ENCODE results near the gene ESRRG. TPM values are rescaled to one million over a fixed set of nuclear protein-coding genes. Genes with fewer than 3 reads are reported as not detected.

The ESRRG gene
- total RNA-seq, 2 donors from 2014 or later = 4.1 to 16.2 TPM

DNA sequence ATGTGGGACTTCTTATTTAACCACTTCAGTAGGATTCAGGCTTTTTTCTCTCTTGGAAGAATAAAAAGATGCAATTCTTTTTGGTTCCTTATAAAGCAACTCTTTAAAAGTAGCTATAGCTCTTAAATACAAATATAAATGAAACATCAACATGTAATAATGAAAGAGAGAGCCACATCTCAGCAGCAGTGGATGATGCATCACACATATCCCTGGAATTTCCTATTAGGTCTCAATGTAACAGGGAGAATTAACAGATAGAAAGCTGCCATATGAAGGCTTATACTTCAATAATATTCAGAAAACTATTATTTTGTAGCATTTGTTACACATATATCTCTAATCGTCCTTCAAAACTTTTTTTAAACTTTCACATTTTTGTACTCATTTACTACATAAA, 181.0 kb downstream of the ESRRG start:
- 88% methylated on average over 1 of the region's 1 CpG for WGBS
- DNase-seq (ENCODE audit: low spot score) = no peak
- H3K27ac ChIP-seq = no peak overlapping the region
- H3K36me3 ChIP-seq = no peaks in the 10 kb centered on the region
- intact Hi-C loops (cut with DNase I) = no loop called here
- no peaks in the 10 kb centered on the region for H3K9me3 ChIP-seq
- no peaks in the 10 kb centered on the region for H3K4me1 ChIP-seq (replicated peaks)
- no peak overlapping the region for H3K4me3 ChIP-seq
- no peak for TF ChIP-seq POLR2AphosphoS5 (IDR thresholded peaks at IDR 0.05)
- TF ChIP-seq, protein P1, sequence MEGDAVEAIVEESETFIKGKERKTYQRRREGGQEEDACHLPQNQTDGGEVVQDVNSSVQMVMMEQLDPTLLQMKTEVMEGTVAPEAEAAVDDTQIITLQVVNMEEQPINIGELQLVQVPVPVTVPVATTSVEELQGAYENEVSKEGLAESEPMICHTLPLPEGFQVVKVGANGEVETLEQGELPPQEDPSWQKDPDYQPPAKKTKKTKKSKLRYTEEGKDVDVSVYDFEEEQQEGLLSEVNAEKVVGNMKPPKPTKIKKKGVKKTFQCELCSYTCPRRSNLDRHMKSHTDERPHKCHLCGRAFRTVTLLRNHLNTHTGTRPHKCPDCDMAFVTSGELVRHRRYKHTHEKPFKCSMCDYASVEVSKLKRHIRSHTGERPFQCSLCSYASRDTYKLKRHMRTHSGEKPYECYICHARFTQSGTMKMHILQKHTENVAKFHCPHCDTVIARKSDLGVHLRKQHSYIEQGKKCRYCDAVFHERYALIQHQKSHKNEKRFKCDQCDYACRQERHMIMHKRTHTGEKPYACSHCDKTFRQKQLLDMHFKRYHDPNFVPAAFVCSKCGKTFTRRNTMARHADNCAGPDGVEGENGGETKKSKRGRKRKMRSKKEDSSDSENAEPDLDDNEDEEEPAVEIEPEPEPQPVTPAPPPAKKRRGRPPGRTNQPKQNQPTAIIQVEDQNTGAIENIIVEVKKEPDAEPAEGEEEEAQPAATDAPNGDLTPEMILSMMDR (IDR thresholded peaks at IDR 0.05) = no peak
- TF ChIP-seq POLR2A (IDR thresholded peaks at IDR 0.05) = no peak
- no peaks in the 10 kb centered on the region for H3K27me3 ChIP-seq (replicated peaks; ENCODE audit: insufficient read depth)

DNA sequence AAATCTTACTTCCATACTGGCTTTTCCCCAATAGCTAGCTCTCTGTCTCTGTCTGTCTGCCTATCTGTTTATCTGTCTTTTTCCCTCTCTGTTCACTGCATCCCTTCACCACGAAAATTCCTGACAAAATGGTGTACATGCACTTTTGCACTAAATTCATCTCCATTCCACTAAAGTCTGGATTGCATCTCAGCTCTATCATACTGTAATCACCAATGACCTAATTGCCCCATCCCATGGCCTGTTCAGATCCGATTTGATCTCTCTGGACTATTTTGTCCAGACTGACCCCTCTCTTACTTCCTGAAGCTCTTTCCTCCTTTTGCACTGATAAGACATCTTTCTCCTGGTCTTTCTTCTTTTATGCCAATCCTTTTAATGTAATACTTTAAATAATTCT, 187.5 kb downstream of the ESRRG start:
- WGBS = 76% methylated on average over 2 of the region's 2 CpGs
- intact Hi-C loops (cut with DNase I) = no loop called here

DNA sequence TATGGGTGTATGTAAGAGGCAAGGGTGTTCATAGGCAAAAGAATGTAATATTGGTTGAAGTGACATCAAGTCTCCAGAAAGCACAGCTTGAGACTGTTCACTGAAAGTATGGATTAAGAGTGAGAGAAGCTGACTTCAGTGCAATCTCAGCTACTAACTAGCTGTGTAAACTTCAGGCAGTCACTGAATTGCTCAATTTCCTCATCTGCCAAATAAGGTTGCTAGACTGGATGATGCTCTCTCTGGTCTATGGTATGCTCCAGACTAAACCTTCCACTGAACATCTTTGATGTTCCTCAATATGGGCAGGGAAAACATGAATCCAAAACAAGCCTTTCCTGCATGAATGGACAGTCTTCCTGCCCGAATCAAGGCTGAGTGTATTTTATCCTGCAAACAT, 188.2 kb downstream of the ESRRG start:
- no peaks in the 10 kb centered on the region for H3K27me3 ChIP-seq (replicated peaks; ENCODE audit: insufficient read depth)
- DNase-seq (ENCODE audit: low spot score) = no peak
- H3K4me1 ChIP-seq (replicated peaks) = no peaks in the 10 kb centered on the region
- intact Hi-C loops (cut with DNase I) = no loop called here
- no peaks in the 10 kb centered on the region for H3K36me3 ChIP-seq
- no peaks in the 10 kb centered on the region for H3K9me3 ChIP-seq
- TF ChIP-seq POLR2AphosphoS5 (IDR thresholded peaks at IDR 0.05) = no peak
- TF ChIP-seq, protein P1 (IDR thresholded peaks at IDR 0.05) = no peak
- no peak for TF ChIP-seq POLR2A (IDR thresholded peaks at IDR 0.05)
- no peak overlapping the region for H3K4me3 ChIP-seq
- 74% methylated on average over 1 of the region's 1 CpG for WGBS
- no peak overlapping the region for H3K27ac ChIP-seq

More for the DNA sequence above, 187.5 kb downstream of the ESRRG start:
- Histone ChIP-seq H3K27ac (no peak overlapping the region), H3K27me3 (replicated peaks; ENCODE audit: insufficient read depth) (no peaks in the 10 kb centered on the region), H3K9me3 (no peaks in the 10 kb centered on the region), H3K36me3 (no peaks in the 10 kb centered on the region), H3K4me3 (no peak overlapping the region), H3K4me1 (replicated peaks) (no peaks in the 10 kb centered on the region)
- DNase-seq (ENCODE audit: low spot score) = no peak
- no peak for TF ChIP-seq POLR2A (IDR thresholded peaks at IDR 0.05)
- TF ChIP-seq, protein P1 (IDR thresholded peaks at IDR 0.05) = no peak
- no peak for TF ChIP-seq POLR2AphosphoS5 (IDR thresholded peaks at IDR 0.05)

DNA sequence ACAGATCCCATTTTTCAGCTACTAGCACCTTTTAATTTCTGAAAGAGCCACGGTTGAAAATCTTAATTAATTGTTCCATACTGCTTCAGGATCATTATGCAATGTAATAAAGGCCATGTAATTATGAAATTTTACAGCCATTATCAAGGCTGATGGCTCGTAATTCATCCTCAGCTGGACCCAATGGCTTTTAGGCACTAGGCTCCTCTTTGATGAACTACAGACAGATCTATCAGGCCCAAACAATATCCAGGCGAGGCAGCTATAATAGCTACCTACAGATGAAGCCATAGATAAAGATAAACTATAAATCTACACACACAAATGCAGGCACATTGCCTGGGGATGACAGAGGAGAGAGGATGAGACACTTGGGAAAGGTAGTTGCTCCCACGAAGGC, 189.5 kb downstream of the ESRRG start:
- no peaks in the 10 kb centered on the region for H3K9me3 ChIP-seq
- no peaks in the 10 kb centered on the region for H3K27me3 ChIP-seq (replicated peaks; ENCODE audit: insufficient read depth)
- H3K36me3 ChIP-seq = no peaks in the 10 kb centered on the region
- no peak for DNase-seq (ENCODE audit: low spot score)
- H3K27ac ChIP-seq = no peak overlapping the region
- 82% methylated on average over 4 of the region's 4 CpGs for WGBS
- TF ChIP-seq POLR2A (IDR thresholded peaks at IDR 0.05) (no peak), POLR2AphosphoS5 (IDR thresholded peaks at IDR 0.05) (no peak)
- TF ChIP-seq, protein P1 (IDR thresholded peaks at IDR 0.05) = no peak
- intact Hi-C loops (cut with DNase I) = no loop called here
- H3K4me3 ChIP-seq = no peak overlapping the region
- no peaks in the 10 kb centered on the region for H3K4me1 ChIP-seq (replicated peaks)

DNA sequence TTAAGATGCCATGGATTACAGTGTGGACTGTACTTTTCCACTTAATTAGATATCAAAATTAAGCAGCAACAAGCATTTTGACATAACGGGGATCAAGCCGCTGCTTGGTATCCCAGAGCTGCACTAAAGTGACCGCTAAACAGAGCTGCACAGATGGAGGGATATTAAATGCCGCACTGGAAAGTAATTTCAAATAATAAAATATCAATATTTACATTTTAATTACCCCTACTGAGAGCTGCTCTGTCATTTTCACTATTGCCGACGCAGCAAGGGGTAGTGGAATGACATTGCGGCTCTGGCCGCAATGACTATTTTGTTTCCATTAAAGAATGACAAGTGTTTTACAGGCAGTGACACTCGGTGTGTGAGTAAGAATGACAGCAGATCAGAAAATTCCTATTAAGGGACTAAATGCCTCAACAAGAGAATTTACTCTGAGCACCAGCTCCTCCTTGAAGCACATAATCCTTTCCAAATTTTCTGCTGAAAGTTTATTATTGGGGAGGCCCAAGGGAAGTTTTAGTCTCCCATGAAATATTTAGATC, 190.9 kb downstream of the ESRRG start:
- 96% methylated on average over 9 of the region's 9 CpGs for WGBS

More for the DNA sequence above, 190.9 kb downstream of the ESRRG start:
- Histone ChIP-seq H3K4me1 (replicated peaks) (no peaks in the 10 kb centered on the region), H3K4me3 (no peak overlapping the region), H3K9me3 (no peaks in the 10 kb centered on the region), H3K36me3 (no peaks in the 10 kb centered on the region), H3K27ac (no peak overlapping the region), H3K27me3 (replicated peaks; ENCODE audit: insufficient read depth) (no peaks in the 10 kb centered on the region)
- no peak for DNase-seq (ENCODE audit: low spot score)
- intact Hi-C loops (cut with DNase I) = no loop called here
- TF ChIP-seq POLR2A (IDR thresholded peaks at IDR 0.05) = no peak
- TF ChIP-seq, protein P1 (IDR thresholded peaks at IDR 0.05) = no peak
- no peak for TF ChIP-seq POLR2AphosphoS5 (IDR thresholded peaks at IDR 0.05)
